Uterus (tissue), 4 donors: Measurements from ENCODE around the gene UFSP2. TPM values are rescaled to one million over a fixed set of nuclear protein-coding genes. Genes with fewer than 3 reads are reported as not detected.

Source experiments
- DNase-seq, 2 donors: peaks; one replicate each; pipeline ENCODE4 v3.0.0-alpha.2; 2019 to 2020
- H3K27ac ChIP-seq, 2 donors: fragments of 200-600 bp; sonication (generic); 1 replicate in 1 of 2; 2 replicates in 1 of 2; pipeline ENCODE4 v1.5.1; 2016 to 2018
- H3K27me3 ChIP-seq, 2 donors: fragments of 200-600 bp; sonication (generic); one replicate each; pipeline ENCODE4 v1.5.1; 2018 to 2019; ENCODE audit warnings: control low read depth in 1 of 2
- H3K36me3 ChIP-seq, 2 donors: fragments of 200-600 bp; sonication (generic); one replicate each; pipeline ENCODE4 v1.5.1; 2019; ENCODE audit warnings: control low read depth in 1 of 2
- H3K4me1 ChIP-seq, 2 donors: fragments of 200-600 bp; sonication (generic); one replicate each; pipeline ENCODE4 v1.5.1; 2018 to 2019; ENCODE audit warnings: control low read depth in 1 of 2
- H3K4me3 ChIP-seq, 2 donors: fragments of 200-600 bp; sonication (generic); 1 replicate in 1 of 2; 2 replicates in 1 of 2; pipeline ENCODE4 v1.5.1; 2018 to 2019; ENCODE audit warnings: mild to moderate bottlenecking in 1 of 2
- H3K9me3 ChIP-seq, 2 donors: fragments of 200-600 bp; sonication (generic); one replicate each; pipeline ENCODE4 v1.5.1; 2019; ENCODE audit warnings: control low read depth in 1 of 2
- CTCF ChIP-seq, 4 experiments: fragments of 200-600 bp in 2 of 4; fragments of 450-650 bp in 2 of 4; sonication (generic) in 2 of 4; IDR thresholded peaks; one replicate each; pipeline ENCODE4 v1.5.1; 2016 to 2019; ENCODE audit warnings: antibody characterized with exemption in 4 of 4, mild to moderate bottlenecking in 2 of 4, moderate library complexity in 1 of 4
- POLR2A ChIP-seq, 2 donors: fragments of 450-650 bp; IDR thresholded peaks; one replicate each; pipeline ENCODE4 v1.6.1; 2016; ENCODE audit warnings: antibody characterized with exemption in 2 of 2, mild to moderate bottlenecking in 1 of 2, moderate library complexity in 1 of 2
- intact Hi-C: fragments of 100-400 bp; cut with DNase I; formaldehyde crosslinking; loops from one replicate; pipeline ENCODE4 v1.15.1; 2023; ENCODE audit warnings: low total_unique reads
- small RNA-seq: library from RNA; depleted of rRNA; stranded (forward); fragments of <200 nt; gene quantifications from one replicate; pipeline ENCODE3, GENCODE V24; 2016
- total RNA-seq, 4 donors: library from RNA; depleted of rRNA in 3 of 4; stranded (reverse); fragments of >200 nt in 3 of 4; gene quantifications; one replicate each; pipeline versions ENCODE4 v1.1.0 to v1.2.4, GENCODE V29; 2014 to 2023
- donor health status: DM: yes; HTN: yes; CAD: no.

Gene UFSP2
- total RNA-seq, 4 donors from 2014 or later: 18.2 to 170 (median 55.8) TPM

GRCh38 chr4:185352741-185353140 lies 73.0 kb downstream of the UFSP2 start:
- no peak overlapping the region for H3K27ac ChIP-seq
- H3K9me3 ChIP-seq: no peaks in the 10 kb centered on the region
- H3K27me3 ChIP-seq: no peaks in the 10 kb centered on the region
- intact Hi-C loops: no loop called here
- no peaks in the 10 kb centered on the region for H3K4me1 ChIP-seq
- TF ChIP-seq POLR2A (IDR thresholded peaks at IDR 0.05) (no peak), CTCF (IDR thresholded peaks at IDR 0.05) (no peak)
- H3K4me3 ChIP-seq: no peak overlapping the region
- DNase-seq: no peak
- H3K36me3 ChIP-seq: no peaks in the 10 kb centered on the region

- no peaks in the 10 kb centered on the region for H3K27me3 ChIP-seq
- H3K36me3 ChIP-seq: no peaks in the 10 kb centered on the region
- no peak overlapping the region for H3K4me3 ChIP-seq
- no peak for DNase-seq
- TF ChIP-seq CTCF (IDR thresholded peaks at IDR 0.05) (no peak), POLR2A (IDR thresholded peaks at IDR 0.05) (no peak)
- H3K27ac ChIP-seq: no peak overlapping the region
- intact Hi-C loops: no loop called here
- no peaks in the 10 kb centered on the region for H3K4me1 ChIP-seq
- H3K9me3 ChIP-seq: no peaks in the 10 kb centered on the region
Measured at GRCh38 chr4:185352202-185352601, 73.6 kb downstream of the UFSP2 start.

- H3K36me3 ChIP-seq: no peaks in the 10 kb centered on the region
- H3K4me1 ChIP-seq: no peaks in the 10 kb centered on the region
- no peaks in the 10 kb centered on the region for H3K27me3 ChIP-seq
- no peak overlapping the region for H3K27ac ChIP-seq
- no peaks in the 10 kb centered on the region for H3K9me3 ChIP-seq
- DNase-seq: no peak
- intact Hi-C loops: no loop called here
- TF ChIP-seq CTCF (IDR thresholded peaks at IDR 0.05) (no peak), POLR2A (IDR thresholded peaks at IDR 0.05) (no peak)
- H3K4me3 ChIP-seq: no peak overlapping the region
Measured at GRCh38 chr4:185351691-185352090, 74.1 kb downstream of the UFSP2 start.

Small RNA genes within 50 kb of the gene (small RNA-seq; reads per million reads assigned to genes)
- gene RF00019: not detected

Other genes starting within 250 kb of the UFSP2 start
- 10 to 100 TPM; 20.9 to 63.1 (median 42.0) TPM for gene CFAP97, start 222.0 kb downstream of the UFSP2 start, total RNA-seq
- 100 to 1,000 TPM in 1 of 4 donors, 10 to 100 TPM in 2, 1 to 10 TPM in 1; 7.1 to 113 (median 20.9) TPM for gene SNX25, start 216.4 kb downstream of the UFSP2 start, total RNA-seq
- gene LRP2BP, start 30.0 kb downstream of the UFSP2 start, total RNA-seq: 1 to 10 TPM; 1.2 to 3.3 (median 2.0) TPM
- gene ANKRD37, start 29.1 kb downstream of the UFSP2 start, total RNA-seq: 10 to 100 TPM in 2 of 4 donors, 1 to 10 TPM in 1, under 1 TPM in 1; 0.51 to 17.6 (median 10.9) TPM
- gene CCDC110, start 45.8 kb upstream of the UFSP2 start, total RNA-seq: 1 to 10 TPM in 2 of 4 donors, under 1 TPM in 1, not detected in 1; 0.29 to 2.6 (median 2.1) TPM
- 100 to 1,000 TPM; 131 to 771 (median 450) TPM for gene PDLIM3, start 109.5 kb upstream of the UFSP2 start, total RNA-seq